WTC11 (cell line): ENCODE results near the gene WDR38.

ENCODE experiments used
- ETV6 ChIP-seq: sonication (generic); formaldehyde crosslinking; IDR thresholded peaks from 2 replicates; pipeline ENCODE4 v1.8.1; 2022; ENCODE audit warnings: mild to moderate bottlenecking, missing genetic modification reagents
- NR3C1 ChIP-seq: sonication (generic); formaldehyde crosslinking; conservative IDR thresholded peaks from 2 replicates; pipeline ENCODE4 v1.8.1; 2023; ENCODE audit warnings: low read depth, mild to moderate bottlenecking, missing genetic modification reagents
- RELA ChIP-seq: sonication (generic); formaldehyde crosslinking; IDR thresholded peaks from 2 replicates; pipeline ENCODE4 v1.8.1; 2022; ENCODE audit warnings: missing genetic modification reagents, mild to moderate bottlenecking, borderline replicate concordance
- TEAD1 ChIP-seq: sonication (generic); formaldehyde crosslinking; IDR thresholded peaks from 2 replicates; pipeline ENCODE4 v1.8.0; 2022; ENCODE audit warnings: mild to moderate bottlenecking, missing genetic modification reagents
- ZNF232 ChIP-seq: sonication (generic); formaldehyde crosslinking; IDR thresholded peaks from 2 replicates; pipeline ENCODE4 v1.8.0; 2022; ENCODE audit warnings: mild to moderate bottlenecking, missing genetic modification reagents
- TF ChIP-seq, protein P1 (sequence below): fragments of 200-600 bp; IDR thresholded peaks from 2 replicates; pipeline ENCODE4 v1.8.0; 2022; ENCODE audit warnings: antibody characterized with exemption
- TF ChIP-seq, protein P2 (sequence below): sonication (generic); formaldehyde crosslinking; IDR thresholded peaks from 2 replicates; pipeline ENCODE4 v1.8.1; 2023; ENCODE audit warnings: mild to moderate bottlenecking, moderate library complexity, missing genetic modification reagents
- TF ChIP-seq, protein P3 (sequence below): sonication (generic); formaldehyde crosslinking; IDR thresholded peaks from 2 replicates; pipeline ENCODE4 v1.8.1; 2022; ENCODE audit warnings: low read depth, mild to moderate bottlenecking, moderate library complexity, missing genetic modification reagents, borderline replicate concordance
- TF ChIP-seq, protein P4 (sequence below): sonication (generic); formaldehyde crosslinking; conservative IDR thresholded peaks from 2 replicates; pipeline ENCODE4 v1.8.1; 2022; ENCODE audit warnings: mild to moderate bottlenecking, missing genetic modification reagents
- TF ChIP-seq, protein P5 (sequence below): sonication (generic); formaldehyde crosslinking; IDR thresholded peaks from 2 replicates; pipeline ENCODE4 v1.8.0; 2023; ENCODE audit warnings: missing genetic modification reagents
- TF ChIP-seq, protein P6 (sequence below): sonication (generic); formaldehyde crosslinking; IDR thresholded peaks from 2 replicates; pipeline ENCODE4 v1.8.0; 2022; ENCODE audit warnings: mild to moderate bottlenecking, missing genetic modification reagents
- TF ChIP-seq, protein P7 (sequence below): sonication (generic); formaldehyde crosslinking; IDR thresholded peaks from 2 replicates; pipeline ENCODE4 v1.8.1; 2023; ENCODE audit warnings: mild to moderate bottlenecking, missing genetic modification reagents
- TF ChIP-seq, protein P8 (sequence below): sonication (generic); formaldehyde crosslinking; IDR thresholded peaks from 2 replicates; pipeline ENCODE4 v1.8.1; 2023; ENCODE audit warnings: mild to moderate bottlenecking, missing genetic modification reagents, moderate library complexity

DNA sequence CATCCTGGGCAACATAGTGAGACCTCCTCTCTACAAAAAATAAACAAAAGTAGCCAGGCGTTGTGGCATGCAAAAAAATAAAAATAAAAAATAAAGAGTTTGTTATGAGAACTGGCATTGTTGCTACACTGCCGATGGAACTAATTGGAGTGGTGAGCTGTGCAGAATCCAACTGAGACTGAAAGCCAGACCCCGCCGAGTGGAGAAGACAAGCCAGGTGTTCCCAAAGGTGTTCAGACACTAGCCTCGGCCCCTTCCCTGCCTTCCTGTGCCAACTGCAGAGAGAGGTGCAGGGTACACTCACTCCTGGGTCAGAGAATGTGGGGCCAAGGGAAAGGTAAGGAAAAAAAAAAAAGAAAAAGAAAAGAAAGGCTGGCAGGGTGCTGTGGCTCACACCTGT, 37.7 kb upstream of the WDR38 start:
- TF ChIP-seq, protein P1, sequence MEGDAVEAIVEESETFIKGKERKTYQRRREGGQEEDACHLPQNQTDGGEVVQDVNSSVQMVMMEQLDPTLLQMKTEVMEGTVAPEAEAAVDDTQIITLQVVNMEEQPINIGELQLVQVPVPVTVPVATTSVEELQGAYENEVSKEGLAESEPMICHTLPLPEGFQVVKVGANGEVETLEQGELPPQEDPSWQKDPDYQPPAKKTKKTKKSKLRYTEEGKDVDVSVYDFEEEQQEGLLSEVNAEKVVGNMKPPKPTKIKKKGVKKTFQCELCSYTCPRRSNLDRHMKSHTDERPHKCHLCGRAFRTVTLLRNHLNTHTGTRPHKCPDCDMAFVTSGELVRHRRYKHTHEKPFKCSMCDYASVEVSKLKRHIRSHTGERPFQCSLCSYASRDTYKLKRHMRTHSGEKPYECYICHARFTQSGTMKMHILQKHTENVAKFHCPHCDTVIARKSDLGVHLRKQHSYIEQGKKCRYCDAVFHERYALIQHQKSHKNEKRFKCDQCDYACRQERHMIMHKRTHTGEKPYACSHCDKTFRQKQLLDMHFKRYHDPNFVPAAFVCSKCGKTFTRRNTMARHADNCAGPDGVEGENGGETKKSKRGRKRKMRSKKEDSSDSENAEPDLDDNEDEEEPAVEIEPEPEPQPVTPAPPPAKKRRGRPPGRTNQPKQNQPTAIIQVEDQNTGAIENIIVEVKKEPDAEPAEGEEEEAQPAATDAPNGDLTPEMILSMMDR = no peak
- TF ChIP-seq TEAD1 (CRISPR knock-in tag) (no peak), ZNF232 (CRISPR knock-in tag) (no peak), NR3C1 (CRISPR knock-in tag) (no peak), ETV6 (CRISPR knock-in tag) (no peak), RELA (no peak)
- TF ChIP-seq, protein P2, sequence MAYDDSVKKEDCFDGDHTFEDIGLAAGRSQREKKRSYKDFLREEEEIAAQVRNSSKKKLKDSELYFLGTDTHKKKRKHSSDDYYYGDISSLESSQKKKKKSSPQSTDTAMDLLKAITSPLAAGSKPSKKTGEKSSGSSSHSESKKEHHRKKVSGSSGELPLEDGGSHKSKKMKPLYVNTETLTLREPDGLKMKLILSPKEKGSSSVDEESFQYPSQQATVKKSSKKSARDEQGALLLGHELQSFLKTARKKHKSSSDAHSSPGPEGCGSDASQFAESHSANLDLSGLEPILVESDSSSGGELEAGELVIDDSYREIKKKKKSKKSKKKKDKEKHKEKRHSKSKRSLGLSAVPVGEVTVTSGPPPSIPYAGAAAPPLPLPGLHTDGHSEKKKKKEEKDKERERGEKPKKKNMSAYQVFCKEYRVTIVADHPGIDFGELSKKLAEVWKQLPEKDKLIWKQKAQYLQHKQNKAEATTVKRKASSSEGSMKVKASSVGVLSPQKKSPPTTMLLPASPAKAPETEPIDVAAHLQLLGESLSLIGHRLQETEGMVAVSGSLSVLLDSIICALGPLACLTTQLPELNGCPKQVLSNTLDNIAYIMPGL (CRISPR knock-in tag) = no peak
- TF ChIP-seq, protein P3, sequence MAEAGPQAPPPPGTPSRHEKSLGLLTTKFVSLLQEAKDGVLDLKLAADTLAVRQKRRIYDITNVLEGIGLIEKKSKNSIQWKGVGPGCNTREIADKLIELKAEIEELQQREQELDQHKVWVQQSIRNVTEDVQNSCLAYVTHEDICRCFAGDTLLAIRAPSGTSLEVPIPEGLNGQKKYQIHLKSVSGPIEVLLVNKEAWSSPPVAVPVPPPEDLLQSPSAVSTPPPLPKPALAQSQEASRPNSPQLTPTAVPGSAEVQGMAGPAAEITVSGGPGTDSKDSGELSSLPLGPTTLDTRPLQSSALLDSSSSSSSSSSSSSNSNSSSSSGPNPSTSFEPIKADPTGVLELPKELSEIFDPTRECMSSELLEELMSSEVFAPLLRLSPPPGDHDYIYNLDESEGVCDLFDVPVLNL (CRISPR knock-in tag) = no peak
- TF ChIP-seq, protein P4, sequence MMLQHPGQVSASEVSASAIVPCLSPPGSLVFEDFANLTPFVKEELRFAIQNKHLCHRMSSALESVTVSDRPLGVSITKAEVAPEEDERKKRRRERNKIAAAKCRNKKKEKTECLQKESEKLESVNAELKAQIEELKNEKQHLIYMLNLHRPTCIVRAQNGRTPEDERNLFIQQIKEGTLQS (CRISPR knock-in tag) = no peak
- TF ChIP-seq, protein P5, sequence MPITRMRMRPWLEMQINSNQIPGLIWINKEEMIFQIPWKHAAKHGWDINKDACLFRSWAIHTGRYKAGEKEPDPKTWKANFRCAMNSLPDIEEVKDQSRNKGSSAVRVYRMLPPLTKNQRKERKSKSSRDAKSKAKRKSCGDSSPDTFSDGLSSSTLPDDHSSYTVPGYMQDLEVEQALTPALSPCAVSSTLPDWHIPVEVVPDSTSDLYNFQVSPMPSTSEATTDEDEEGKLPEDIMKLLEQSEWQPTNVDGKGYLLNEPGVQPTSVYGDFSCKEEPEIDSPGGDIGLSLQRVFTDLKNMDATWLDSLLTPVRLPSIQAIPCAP (CRISPR knock-in tag) = no peak
- TF ChIP-seq, protein P6, sequence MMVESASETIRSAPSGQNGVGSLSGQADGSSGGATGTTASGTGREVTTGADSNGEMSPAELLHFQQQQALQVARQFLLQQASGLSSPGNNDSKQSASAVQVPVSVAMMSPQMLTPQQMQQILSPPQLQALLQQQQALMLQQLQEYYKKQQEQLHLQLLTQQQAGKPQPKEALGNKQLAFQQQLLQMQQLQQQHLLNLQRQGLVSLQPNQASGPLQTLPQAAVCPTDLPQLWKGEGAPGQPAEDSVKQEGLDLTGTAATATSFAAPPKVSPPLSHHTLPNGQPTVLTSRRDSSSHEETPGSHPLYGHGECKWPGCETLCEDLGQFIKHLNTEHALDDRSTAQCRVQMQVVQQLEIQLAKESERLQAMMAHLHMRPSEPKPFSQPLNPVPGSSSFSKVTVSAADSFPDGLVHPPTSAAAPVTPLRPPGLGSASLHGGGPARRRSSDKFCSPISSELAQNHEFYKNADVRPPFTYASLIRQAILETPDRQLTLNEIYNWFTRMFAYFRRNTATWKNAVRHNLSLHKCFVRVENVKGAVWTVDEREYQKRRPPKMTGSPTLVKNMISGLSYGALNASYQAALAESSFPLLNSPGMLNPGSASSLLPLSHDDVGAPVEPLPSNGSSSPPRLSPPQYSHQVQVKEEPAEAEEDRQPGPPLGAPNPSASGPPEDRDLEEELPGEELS (CRISPR knock-in tag) = no peak
- TF ChIP-seq, protein P7, sequence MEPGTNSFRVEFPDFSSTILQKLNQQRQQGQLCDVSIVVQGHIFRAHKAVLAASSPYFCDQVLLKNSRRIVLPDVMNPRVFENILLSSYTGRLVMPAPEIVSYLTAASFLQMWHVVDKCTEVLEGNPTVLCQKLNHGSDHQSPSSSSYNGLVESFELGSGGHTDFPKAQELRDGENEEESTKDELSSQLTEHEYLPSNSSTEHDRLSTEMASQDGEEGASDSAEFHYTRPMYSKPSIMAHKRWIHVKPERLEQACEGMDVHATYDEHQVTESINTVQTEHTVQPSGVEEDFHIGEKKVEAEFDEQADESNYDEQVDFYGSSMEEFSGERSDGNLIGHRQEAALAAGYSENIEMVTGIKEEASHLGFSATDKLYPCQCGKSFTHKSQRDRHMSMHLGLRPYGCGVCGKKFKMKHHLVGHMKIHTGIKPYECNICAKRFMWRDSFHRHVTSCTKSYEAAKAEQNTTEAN = no peak
- TF ChIP-seq, protein P8, sequence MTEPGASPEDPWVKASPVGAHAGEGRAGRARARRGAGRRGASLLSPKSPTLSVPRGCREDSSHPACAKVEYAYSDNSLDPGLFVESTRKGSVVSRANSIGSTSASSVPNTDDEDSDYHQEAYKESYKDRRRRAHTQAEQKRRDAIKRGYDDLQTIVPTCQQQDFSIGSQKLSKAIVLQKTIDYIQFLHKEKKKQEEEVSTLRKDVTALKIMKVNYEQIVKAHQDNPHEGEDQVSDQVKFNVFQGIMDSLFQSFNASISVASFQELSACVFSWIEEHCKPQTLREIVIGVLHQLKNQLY (CRISPR knock-in tag) = no peak
